ENCODE measurements around the gene GRM8.

- TF ChIP-seq POLR2AphosphoS5 (IDR thresholded peaks at IDR 0.05; ENCODE audit: low read depth, low read length) (no peak), REST (IDR thresholded peaks at IDR 0.05; ENCODE audit: insufficient read depth in 1 of 2, low read depth in 2 of 2, low read length in 2 of 2) (no peak), FOXP2 (optimal IDR thresholded peaks at IDR 0.05; ENCODE audit: borderline replicate concordance, extremely low read depth, extremely low read length, insufficient read depth) (no peak), SIN3A (IDR thresholded peaks at IDR 0.05; ENCODE audit: borderline replicate concordance, insufficient read depth, low read length) (no peak)
Measured at GRCh38 chr7:126715076-126715475, 537.7 kb downstream of the GRM8 start.

Data from PFSK-1 (cell line).